ENCODE results near the gene CASKIN1.

GRCh38 chr16:2181952-2182351, 14.5 kb downstream of the CASKIN1 start:
- no peak for TF ChIP-seq CTCF (IDR thresholded peaks at IDR 0.05 in 8 of 11, conservative IDR thresholded peaks at IDR 0.05 in 3 of 11)
- no peak for TF ChIP-seq POLR2AphosphoS5 (IDR thresholded peaks at IDR 0.05)
- TF ChIP-seq POLR2A (IDR thresholded peaks at IDR 0.05): no peak

Measured in spleen (tissue), 7 donors.